GOT3 (cell line): ENCODE data around the gene DDX54.

ENCODE experiments used
- DNase-seq: peaks from one replicate; lab custom pipeline; 2025; ENCODE audit warnings: mixed read lengths; lab: John Stamatoyannopoulos, UW

Gene DDX54

DNA sequence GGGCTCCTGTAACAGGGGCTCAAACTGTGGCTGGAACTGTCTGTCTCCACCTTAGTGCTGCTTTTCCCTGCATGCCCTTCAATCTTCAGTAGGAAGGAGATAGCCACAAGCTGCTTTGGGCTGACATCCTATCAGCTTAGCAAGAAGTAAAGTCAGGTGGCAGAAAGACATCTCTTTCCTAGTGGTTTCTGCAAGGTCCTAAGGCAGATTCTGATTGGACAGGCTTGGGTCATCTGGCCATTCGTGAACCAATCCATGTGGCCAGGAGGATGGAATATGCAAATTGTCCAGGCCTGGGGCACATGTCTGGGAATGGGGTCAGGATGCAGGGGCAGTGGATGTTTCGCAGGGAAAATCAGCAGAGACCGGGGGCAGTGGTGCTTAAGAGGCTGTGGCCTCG is 5.5 kb upstream of the DDX54 start:
- DNase-seq = no peak

DNA sequence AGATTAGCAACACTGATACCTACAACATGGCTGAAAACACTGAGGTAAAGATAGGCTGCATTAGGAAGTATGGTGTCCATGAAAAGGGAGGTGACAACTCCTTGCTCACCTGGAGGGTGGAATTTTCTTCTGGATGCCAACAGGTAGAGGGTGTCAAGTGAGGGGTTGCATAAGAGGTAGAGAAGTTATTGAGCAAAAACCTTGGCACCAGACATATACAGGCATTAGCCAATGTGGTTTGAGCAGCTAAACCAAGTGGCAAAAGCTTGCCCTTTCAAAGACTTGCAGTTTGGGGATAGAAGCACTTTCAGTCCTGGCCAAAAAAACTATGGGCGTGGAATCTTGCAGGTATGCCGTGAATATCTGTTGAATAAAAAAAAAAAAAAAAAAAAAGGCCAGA is 4.1 kb upstream of the DDX54 start:
- DNase-seq = no peak

DNA sequence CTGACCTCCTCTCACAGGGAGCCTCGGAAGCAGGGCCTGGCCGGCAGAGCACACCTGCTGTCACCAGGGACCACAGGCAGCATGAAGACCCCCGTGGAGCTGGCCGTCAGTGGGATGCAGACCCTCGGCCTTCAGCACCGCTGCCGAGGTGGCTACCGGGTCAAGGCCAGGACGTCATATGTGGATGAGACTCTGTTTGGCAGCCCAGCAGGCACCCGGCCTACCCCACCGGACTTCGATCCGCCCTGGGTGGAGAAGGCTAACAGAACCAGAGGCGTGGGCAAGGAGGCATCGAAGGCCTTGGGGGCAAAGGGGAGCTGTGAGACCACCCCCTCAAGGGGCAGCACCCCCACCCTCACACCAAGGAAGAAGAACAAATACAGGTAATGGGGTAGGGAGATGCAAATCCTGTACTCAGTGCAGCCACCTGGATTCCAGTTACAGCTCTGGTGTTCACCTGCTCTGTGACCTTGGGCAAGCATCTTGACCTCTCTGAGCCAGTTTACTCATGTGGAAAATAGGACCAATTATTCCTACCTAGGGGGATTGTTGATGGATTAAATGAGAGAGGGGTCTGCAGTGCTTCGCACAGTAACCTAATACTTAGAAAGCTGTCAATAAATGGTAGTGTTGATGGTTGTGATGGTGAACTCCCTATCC is 1.5 kb upstream of the DDX54 start:
- no peak for DNase-seq

DNA sequence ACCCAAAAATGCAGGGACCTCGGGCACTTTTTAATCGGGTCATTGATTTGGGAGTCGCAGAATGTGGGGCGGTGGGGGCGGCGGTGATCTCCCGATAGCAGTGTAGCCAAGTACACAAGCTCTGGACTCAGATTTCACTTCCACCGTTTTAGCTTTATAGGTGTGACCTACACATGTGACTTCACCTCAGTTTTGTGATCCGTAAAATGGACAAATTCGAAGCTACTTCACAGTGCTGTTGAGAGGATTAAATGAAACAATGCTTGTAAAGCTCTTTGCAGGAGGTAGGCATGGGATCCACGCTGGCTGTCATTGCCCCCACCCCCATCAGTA is 721 bp upstream of the DDX54 start:
- no peak for DNase-seq

DNA sequence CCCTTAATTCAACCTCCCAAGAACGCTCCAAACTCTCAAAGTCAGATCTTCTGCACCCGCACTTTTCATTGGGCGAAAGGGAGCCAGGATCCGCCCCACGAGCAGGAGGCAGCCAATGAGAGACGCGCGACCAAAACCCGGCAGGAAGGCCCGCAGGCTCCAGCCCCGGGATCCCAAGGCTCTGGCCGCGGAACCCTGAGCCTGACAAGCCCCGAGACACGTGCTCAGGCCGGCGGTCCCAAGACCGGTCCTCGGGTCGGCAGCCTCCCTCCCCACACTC is 438 bp downstream of the DDX54 start:
- DNase-seq = peak; percentile 80

GRCh38 chr12:113184098-113184899 is 979 bp downstream of the DDX54 start:
- DNase-seq = no peak

GRCh38 chr12:113183030-113183589 is 2.2 kb downstream of the DDX54 start:
- DNase-seq = no peak

DNA sequence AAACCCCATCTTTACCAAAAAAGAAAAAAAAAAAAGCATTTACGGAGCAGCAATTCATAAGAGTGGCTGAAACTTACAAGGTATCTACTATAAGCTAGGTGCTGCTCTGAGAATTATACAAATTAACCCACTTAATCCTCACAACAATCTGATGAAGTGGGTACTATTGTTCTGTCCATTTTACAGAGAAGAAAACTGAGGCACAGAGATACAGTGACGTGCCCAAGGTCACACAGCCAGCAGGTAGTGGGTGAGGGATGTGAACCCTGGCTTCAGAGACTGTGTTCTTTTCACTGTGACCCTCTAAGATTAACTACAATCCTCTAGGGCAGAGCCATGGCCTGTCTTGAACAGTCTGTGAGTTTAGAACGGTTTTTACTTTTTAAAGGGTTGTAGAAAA is 3.3 kb downstream of the DDX54 start:
- no peak for DNase-seq

DNA sequence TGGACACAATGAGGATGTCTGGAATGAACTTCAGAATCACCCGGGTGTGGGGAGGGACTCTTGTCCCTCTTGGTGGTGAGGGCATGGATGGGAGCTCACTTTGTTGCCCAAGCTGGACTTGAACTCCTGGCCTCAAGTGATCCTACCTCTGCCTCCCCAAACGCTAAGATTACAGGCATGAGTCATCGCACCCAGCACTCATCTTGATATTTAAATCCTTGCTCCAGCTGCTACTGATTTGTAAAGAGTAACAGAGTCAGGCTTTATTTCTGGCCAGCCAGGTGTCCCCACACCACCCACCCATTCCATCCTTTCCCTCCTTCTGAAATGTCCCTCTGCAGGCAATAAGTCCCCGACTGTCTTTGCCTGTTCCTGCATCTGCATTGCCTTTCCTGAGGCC is 4.9 kb downstream of the DDX54 start:
- no peak for DNase-seq

- no peak for DNase-seq
Observed at GRCh38 chr12:113179023-113179422, 6.3 kb downstream of the DDX54 start.

GRCh38 chr12:113174461-113175384 is 10.6 kb downstream of the DDX54 start:
- DNase-seq = peak; percentile 22

GRCh38 chr12:113173081-113173698 is 12.1 kb downstream of the DDX54 start:
- no peak for DNase-seq

GRCh38 chr12:113172185-113172584 is 13.1 kb downstream of the DDX54 start:
- DNase-seq = no peak

- DNase-seq = no peak
Observed at GRCh38 chr12:113171543-113171942, 13.7 kb downstream of the DDX54 start.

- no peak for DNase-seq
Observed at GRCh38 chr12:113170926-113171325, 14.4 kb downstream of the DDX54 start.

GRCh38 chr12:113170457-113170856 is 14.8 kb downstream of the DDX54 start:
- DNase-seq = no peak

DNA sequence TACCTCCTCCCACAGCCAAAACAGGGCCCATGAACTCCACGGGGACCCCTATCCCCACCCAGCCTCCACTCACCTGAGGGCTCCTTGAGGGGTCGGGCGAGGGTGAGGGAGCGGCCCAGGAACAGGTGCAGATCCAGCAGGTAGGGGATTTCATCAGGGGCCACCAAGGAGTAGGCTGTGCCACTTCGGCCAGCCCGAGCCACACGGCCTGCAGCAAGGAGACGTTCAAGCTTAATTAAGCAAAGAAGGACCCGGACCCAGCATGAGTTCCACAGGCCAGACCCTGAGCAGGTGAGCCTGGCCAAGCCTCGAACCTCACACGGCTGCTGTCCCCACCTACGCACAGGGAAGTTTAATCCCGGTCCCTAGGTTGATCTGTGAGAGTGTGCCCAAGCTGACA is 15.6 kb downstream of the DDX54 start:
- DNase-seq = no peak

DNA sequence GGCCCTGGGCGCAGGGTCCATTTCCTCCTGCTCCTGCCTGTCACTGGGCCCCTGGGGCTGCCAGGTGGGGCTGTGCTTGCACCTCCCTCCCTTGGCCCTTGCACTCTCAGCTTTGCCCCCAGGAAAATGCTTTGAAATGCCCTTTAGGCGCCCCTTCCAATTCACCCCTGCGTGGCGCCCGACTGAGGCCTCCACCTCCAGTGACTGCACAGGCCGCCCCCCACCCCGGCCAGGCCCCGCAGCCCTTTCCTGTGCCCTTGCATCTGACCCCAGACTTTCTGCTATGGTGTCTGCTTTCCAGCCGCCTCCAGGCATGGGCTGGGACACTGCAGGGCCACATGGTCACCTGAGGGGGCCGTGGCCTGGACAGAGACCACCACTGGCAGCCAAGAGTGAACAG is 17.4 kb downstream of the DDX54 start:
- no peak for DNase-seq

- no peak for DNase-seq
Observed at GRCh38 chr12:113165521-113166450, 19.5 kb downstream of the DDX54 start.

DNA sequence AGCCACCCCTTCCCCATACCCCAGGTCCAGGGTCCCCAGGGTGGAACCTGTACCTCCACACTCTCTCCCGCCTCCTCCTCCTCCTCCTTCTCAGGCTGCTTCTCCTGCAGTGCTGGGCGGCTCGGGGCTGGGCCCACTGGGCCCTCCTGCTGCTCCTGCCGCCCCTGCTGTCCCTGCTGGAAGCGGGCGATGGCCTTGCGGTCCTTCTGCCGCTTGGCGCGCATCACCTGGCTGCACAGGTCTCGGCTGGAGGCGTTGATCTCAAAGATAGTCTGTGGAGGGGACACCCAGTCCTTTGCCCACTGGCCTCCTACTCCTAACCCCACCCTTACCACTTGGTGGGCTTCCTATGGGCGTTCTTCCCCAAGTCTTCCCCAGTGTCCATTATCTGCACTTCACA is 21.3 kb downstream of the DDX54 start:
- no peak for DNase-seq

DNA sequence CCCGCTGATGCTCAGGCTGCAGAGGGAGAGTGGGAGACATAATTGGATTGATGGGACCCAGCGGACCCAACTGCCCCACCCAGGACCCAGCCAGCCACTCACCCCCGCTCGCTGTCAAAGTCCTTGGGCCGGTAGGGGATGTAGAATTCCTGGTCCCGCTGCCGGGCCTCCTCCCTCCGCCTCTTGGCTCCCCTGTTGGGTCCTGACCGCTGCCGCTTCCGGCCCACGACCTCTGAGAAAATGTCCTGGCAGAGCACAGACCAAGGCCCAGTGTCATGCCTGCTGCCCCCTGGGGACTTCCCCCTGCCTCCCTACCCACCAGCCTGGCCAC is 22.3 kb downstream of the DDX54 start:
- DNase-seq = no peak
